ENCODE measurements around the gene DAP. TPM values are rescaled to one million over a fixed set of nuclear protein-coding genes. Genes with fewer than 3 reads are reported as not detected.

DAP gene
- total and polyA plus RNA-seq, 2 of the 4 experiments (the other 2 are of a cell fraction), result 49.6 to 189 TPM

GRCh38 chr5:10768328-10768899 lies 7.4 kb upstream of the DAP start:
- ATAC-seq (ENCODE audit: low read depth) (no peak), DNase-seq (no peak)
- H4K91ac ChIP-seq (ENCODE audit: insufficient read depth, low read depth, low read length), result no peak overlapping the region
- H3K9ac ChIP-seq (ENCODE audit: low read depth, low read length), result no peak overlapping the region
- POLR2A ChIA-PET (ENCODE audit: unreplicated experiment), result no interaction called here
- no peak overlapping the region for H3K4me2 ChIP-seq (ENCODE audit: low read depth, low read length)
- 100% methylated on average over 1 of the region's 3 CpGs; no CpG with 5 or more reads in 1 of the 2 experiments for WGBS, 2 experiments (ENCODE audit: extremely low coverage in 2 of 2, insufficient read length in 1 of 2)
- no peaks in the 10 kb centered on the region for H3K79me1 ChIP-seq (ENCODE audit: low read depth in 1 of 2, low read length in 2 of 2)
- H3K36me3 ChIP-seq (ENCODE audit: control insufficient read depth, insufficient read depth, low read length), result no peaks in the 10 kb centered on the region
- CTCF ChIA-PET, result no interaction called here
- H3K4me1 ChIP-seq (ENCODE audit: control insufficient read depth, insufficient read depth, low read length), result no peaks in the 10 kb centered on the region
- H4K5ac ChIP-seq (ENCODE audit: low read depth, low read length), result no peak overlapping the region
- no peak overlapping the region for H2BK20ac ChIP-seq (ENCODE audit: low read depth, low read length)
- H3K27me3 ChIP-seq (ENCODE audit: control insufficient read depth, insufficient read depth, low read length), result no peaks in the 10 kb centered on the region
- peaks cover 10% of the 10 kb centered on the region; the same call in 1 of the 2 replicates for H3K9me1 ChIP-seq (ENCODE audit: insufficient read depth, low read length)
- H3K18ac ChIP-seq (ENCODE audit: low read depth, low read length), result no peak overlapping the region
- H2AK5ac ChIP-seq (ENCODE audit: low read depth, low read length), result no peak overlapping the region
- no peak overlapping the region for H3K14ac ChIP-seq (replicated peaks; ENCODE audit: low read depth, low read length)
- no peaks in the 10 kb centered on the region for H3K9me3 ChIP-seq (ENCODE audit: control insufficient read depth, insufficient read depth, low read length)
- no peak overlapping the region for H3K56ac ChIP-seq (ENCODE audit: extremely low read depth, insufficient read depth, low read length)
- no peak overlapping the region for H3K4ac ChIP-seq (ENCODE audit: low read depth, low read length)
- H2BK15ac ChIP-seq (ENCODE audit: low read depth, low read length), result no peak overlapping the region
- no peaks in the 10 kb centered on the region for H4K20me1 ChIP-seq (ENCODE audit: insufficient read depth, low read length)
- H2AK9ac ChIP-seq (replicated peaks; ENCODE audit: low read depth, low read length, poor library complexity), result no peak overlapping the region
- intact Hi-C loops (cut with micrococcal nuclease) (loop anchor here (10.0 kb wide), 1 partner anchor 216 kb away; no protein-coding TSS in a partner anchor), dilution Hi-C loops (cut with HindIII; ENCODE audit: low sequenced_read_pairs, unreplicated experiment) (no loop called here), in situ Hi-C loops (cut with MboI; ENCODE audit: low sequenced_read_pairs) (no loop called here)
- no peak overlapping the region for H2AFZ ChIP-seq (replicated peaks; ENCODE audit: low read length, poor library complexity)
- BruUV-seq (replicated peaks), result no TSS peak
- H2BK5ac ChIP-seq (ENCODE audit: low read depth, low read length, poor library complexity, severe bottlenecking), result no peak overlapping the region
- no peak overlapping the region for H3K27ac ChIP-seq (ENCODE audit: insufficient read depth, low read length)
- H4K8ac ChIP-seq (ENCODE audit: low read depth in 2 of 2, low read length in 2 of 2), result no peak overlapping the region
- no peak overlapping the region for H3K23ac ChIP-seq (ENCODE audit: low read depth, low read length)
- H3K4me3 ChIP-seq (ENCODE audit: insufficient read depth, low read depth, low read length), result no peak overlapping the region
- TF ChIP-seq MAZ (IDR thresholded peaks at IDR 0.05; ENCODE audit: borderline replicate concordance, low read depth, low read length) (no peak), RAD21 (IDR thresholded peaks at IDR 0.05; ENCODE audit: low read length) (no peak), POLR2A (IDR thresholded peaks at IDR 0.05; ENCODE audit: low read depth, low read length) (no peak), RCOR1 (IDR thresholded peaks at IDR 0.05; ENCODE audit: insufficient replicate concordance, low read length) (no peak), BHLHE40 (IDR thresholded peaks at IDR 0.05; ENCODE audit: low read depth, low read length) (no peak)
- TF ChIP-seq, protein P1, sequence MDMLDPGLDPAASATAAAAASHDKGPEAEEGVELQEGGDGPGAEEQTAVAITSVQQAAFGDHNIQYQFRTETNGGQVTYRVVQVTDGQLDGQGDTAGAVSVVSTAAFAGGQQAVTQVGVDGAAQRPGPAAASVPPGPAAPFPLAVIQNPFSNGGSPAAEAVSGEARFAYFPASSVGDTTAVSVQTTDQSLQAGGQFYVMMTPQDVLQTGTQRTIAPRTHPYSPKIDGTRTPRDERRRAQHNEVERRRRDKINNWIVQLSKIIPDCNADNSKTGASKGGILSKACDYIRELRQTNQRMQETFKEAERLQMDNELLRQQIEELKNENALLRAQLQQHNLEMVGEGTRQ (IDR thresholded peaks at IDR 0.05; ENCODE audit: low read depth, low read length), result no peak
- H2BK120ac ChIP-seq (ENCODE audit: low read depth, low read length), result no peak overlapping the region
